Measurements from ENCODE around the gene GOSR1.
"Not testable (repeated sequence)": the region's sequence is repeated elsewhere in the genome, so short reads cannot be mapped to it uniquely, and the experiment has no call there.

GOSR1 gene

GRCh38 chr17:30571921-30572320, 94.7 kb downstream of the GOSR1 start:
- ATAC-seq: no peak
- TF ChIP-seq ZNF565 (CRISPR knock-in tag; conservative IDR thresholded peaks at IDR 0.05; ENCODE audit: low read depth): no peak
- no peak for TF ChIP-seq CSRNP3 (CRISPR knock-in tag; IDR thresholded peaks at IDR 0.05)
- no peak for TF ChIP-seq ZFP3 (CRISPR knock-in tag; IDR thresholded peaks at IDR 0.05)
- TF ChIP-seq BACH2 (CRISPR knock-in tag; IDR thresholded peaks at IDR 0.05; ENCODE audit: borderline replicate concordance): no peak
- TF ChIP-seq TSHZ2 (CRISPR knock-in tag; IDR thresholded peaks at IDR 0.05): no peak

- ATAC-seq: not testable (repeated sequence)
Measured at GRCh38 chr17:30572651-30573554, 95.7 kb downstream of the GOSR1 start.

GRCh38 chr17:30573603-30574175, 96.5 kb downstream of the GOSR1 start:
- ATAC-seq: no peak
- TF ChIP-seq ZC3H10 (CRISPR knock-in tag; IDR thresholded peaks at IDR 0.05): no peak
- no peak for TF ChIP-seq TCF4 (CRISPR knock-in tag; IDR thresholded peaks at IDR 0.05; ENCODE audit: borderline replicate concordance)
- no peak for TF ChIP-seq OSR1 (CRISPR knock-in tag; IDR thresholded peaks at IDR 0.05)
- TF ChIP-seq TSHZ2 (CRISPR knock-in tag; IDR thresholded peaks at IDR 0.05): no peak
- TF ChIP-seq CSRNP3 (CRISPR knock-in tag; IDR thresholded peaks at IDR 0.05): no peak
- no peak for TF ChIP-seq CSDC2 (CRISPR knock-in tag; IDR thresholded peaks at IDR 0.05)
- TF ChIP-seq PATZ1 (CRISPR knock-in tag; IDR thresholded peaks at IDR 0.05; ENCODE audit: borderline replicate concordance): no peak
- TF ChIP-seq GLIS3 (CRISPR knock-in tag; IDR thresholded peaks at IDR 0.05): no peak
- no peak for TF ChIP-seq ZNF70 (CRISPR knock-in tag; IDR thresholded peaks at IDR 0.05)
- TF ChIP-seq SNAI2 (CRISPR knock-in tag; IDR thresholded peaks at IDR 0.05): no peak
- no peak for TF ChIP-seq ZNF8 (CRISPR knock-in tag; IDR thresholded peaks at IDR 0.05)
- no peak for TF ChIP-seq ZFP30 (CRISPR knock-in tag; IDR thresholded peaks at IDR 0.05)
- TF ChIP-seq ZFP3 (CRISPR knock-in tag; IDR thresholded peaks at IDR 0.05): no peak
- no peak for TF ChIP-seq ZNF565 (CRISPR knock-in tag; conservative IDR thresholded peaks at IDR 0.05; ENCODE audit: low read depth)
- TF ChIP-seq POU6F1 (CRISPR knock-in tag; IDR thresholded peaks at IDR 0.05; ENCODE audit: borderline replicate concordance, low read depth): no peak
- TF ChIP-seq CREB5 (CRISPR knock-in tag; IDR thresholded peaks at IDR 0.05; ENCODE audit: low read depth): no peak
- TF ChIP-seq TOX (CRISPR knock-in tag; IDR thresholded peaks at IDR 0.05; ENCODE audit: borderline replicate concordance): no peak
- TF ChIP-seq ARNTL (CRISPR knock-in tag; IDR thresholded peaks at IDR 0.05; ENCODE audit: borderline replicate concordance, low read depth): no peak

GRCh38 chr17:30574309-30574708, 97.1 kb downstream of the GOSR1 start:
- not testable (repeated sequence) for ATAC-seq

GRCh38 chr17:30574806-30575205, 97.6 kb downstream of the GOSR1 start:
- not testable (repeated sequence) for ATAC-seq

Data from SK-N-SH treated with all-trans-retinoic acid at 6 μM for 48 hours (cell line).